Thyroid gland (tissue), 4 donors: ENCODE measurements around the gene RIBC2.

Experiments
- POLR2A ChIP-seq, 2 donors: fragments of 450-650 bp; IDR thresholded peaks; one replicate each; pipeline ENCODE4 v1.6.1; 2017; ENCODE audit warnings: antibody characterized with exemption in 2 of 2, mild to moderate bottlenecking in 2 of 2, moderate library complexity in 1 of 2
- TF ChIP-seq, protein P1 (sequence below), 6 experiments: fragments of 200-600 bp in 3 of 6; fragments of 450-650 bp in 3 of 6; sonication (generic) in 3 of 6; IDR thresholded peaks; one replicate each; pipeline ENCODE4 v1.5.1; 2016 to 2019; ENCODE audit warnings: antibody characterized with exemption in 6 of 6, mild to moderate bottlenecking in 2 of 6, inconsistent platforms in 1 of 6, moderate library complexity in 1 of 6

- TF ChIP-seq POLR2A (IDR thresholded peaks at IDR 0.05) = no peak
- TF ChIP-seq, protein P1, sequence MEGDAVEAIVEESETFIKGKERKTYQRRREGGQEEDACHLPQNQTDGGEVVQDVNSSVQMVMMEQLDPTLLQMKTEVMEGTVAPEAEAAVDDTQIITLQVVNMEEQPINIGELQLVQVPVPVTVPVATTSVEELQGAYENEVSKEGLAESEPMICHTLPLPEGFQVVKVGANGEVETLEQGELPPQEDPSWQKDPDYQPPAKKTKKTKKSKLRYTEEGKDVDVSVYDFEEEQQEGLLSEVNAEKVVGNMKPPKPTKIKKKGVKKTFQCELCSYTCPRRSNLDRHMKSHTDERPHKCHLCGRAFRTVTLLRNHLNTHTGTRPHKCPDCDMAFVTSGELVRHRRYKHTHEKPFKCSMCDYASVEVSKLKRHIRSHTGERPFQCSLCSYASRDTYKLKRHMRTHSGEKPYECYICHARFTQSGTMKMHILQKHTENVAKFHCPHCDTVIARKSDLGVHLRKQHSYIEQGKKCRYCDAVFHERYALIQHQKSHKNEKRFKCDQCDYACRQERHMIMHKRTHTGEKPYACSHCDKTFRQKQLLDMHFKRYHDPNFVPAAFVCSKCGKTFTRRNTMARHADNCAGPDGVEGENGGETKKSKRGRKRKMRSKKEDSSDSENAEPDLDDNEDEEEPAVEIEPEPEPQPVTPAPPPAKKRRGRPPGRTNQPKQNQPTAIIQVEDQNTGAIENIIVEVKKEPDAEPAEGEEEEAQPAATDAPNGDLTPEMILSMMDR (IDR thresholded peaks at IDR 0.05) = no peak
Measured at GRCh38 chr22:45469281-45470073, 56.0 kb downstream of the RIBC2 start.
